OCI-LY7 (cell line): ENCODE results near the gene KMT2B. TPM values are rescaled to one million over a fixed set of nuclear protein-coding genes. Genes with fewer than 3 reads are reported as not detected.

Source experiments
- BruUV-seq: library from RNA; stranded (reverse); fragments of 400-500 nt; replicated peaks from 2 replicates; lab custom pipeline; 2021; lab: Mats Ljungman, UMichigan
- CTCF ChIA-PET: fragments of 300-600 bp; sonication (Branson Sonifier 250); formaldehyde crosslinking; loops from one replicate; lab custom pipeline; 2022; ENCODE audit warnings: antibody characterized with exemption; ENCODE audit not compliant: unreplicated experiment; lab: Charles Lee
- POLR2A ChIA-PET: fragments of 300-600 bp; sonication (Branson Sonifier 250); formaldehyde crosslinking; loops from one replicate; lab custom pipeline; 2022; ENCODE audit warnings: antibody characterized with exemption; lab: Charles Lee
- DNase-seq: peaks from one replicate; pipeline ENCODE4 v3.0.0-alpha.2; 2015; ENCODE audit warnings: low spot score
- H2AFZ ChIP-seq: fragments of 200-600 bp; sonication (generic), shearing (Covaris generic); 2 replicates; pipeline ENCODE4 v1.6.1; 2014; ENCODE audit warnings: mild to moderate bottlenecking, antibody characterized with exemption, low read length, moderate library complexity
- H3K27ac ChIP-seq: fragments of 200-600 bp; sonication (generic); 2 replicates; pipeline ENCODE4 v1.5.1; 2014; ENCODE audit warnings: mixed run types, low read depth, mild to moderate bottlenecking, moderate library complexity, low read length, inconsistent platforms; ENCODE audit not compliant: poor library complexity, severe bottlenecking
- H3K36me3 ChIP-seq: fragments of 200-600 bp; sonication (generic); 2 replicates; pipeline ENCODE4 v1.6.1; 2014; ENCODE audit warnings: mild to moderate bottlenecking, antibody characterized with exemption, low read length, moderate library complexity, mixed read lengths; ENCODE audit not compliant: insufficient read depth
- H3K4me1 ChIP-seq: fragments of 200-600 bp; sonication (generic); 2 replicates; pipeline ENCODE4 v1.5.1; 2014; ENCODE audit warnings: mild to moderate bottlenecking, low read length; ENCODE audit not compliant: insufficient read depth, poor library complexity, severe bottlenecking
- H3K4me2 ChIP-seq: fragments of 200-600 bp; sonication (generic); 2 replicates; pipeline ENCODE4 v1.6.1; 2014; ENCODE audit warnings: mild to moderate bottlenecking, low read length
- H3K4me3 ChIP-seq: fragments of 200-600 bp; sonication (generic); 2 replicates; pipeline ENCODE4 v1.5.1; 2014; ENCODE audit warnings: mild to moderate bottlenecking, low read depth, low read length; ENCODE audit not compliant: poor library complexity, severe bottlenecking
- H3K79me2 ChIP-seq: fragments of 200-600 bp; sonication (generic); 2 replicates; pipeline ENCODE4 v1.6.1; 2016; ENCODE audit warnings: low read depth, mild to moderate bottlenecking, low read length, moderate library complexity, mixed read lengths; ENCODE audit not compliant: insufficient read depth
- H3K9me2 ChIP-seq: fragments of 200-600 bp; sonication (generic); 2 replicates; pipeline ENCODE4 v1.6.1; 2016; ENCODE audit warnings: mild to moderate bottlenecking, low read length, mixed read lengths; ENCODE audit not compliant: insufficient read depth
- H3K9me3 ChIP-seq: fragments of 200-600 bp; sonication (generic); 2 replicates; pipeline ENCODE4 v1.6.1; 2014; ENCODE audit warnings: mild to moderate bottlenecking, mixed run types, low read length, mixed read lengths
- H4K20me1 ChIP-seq: fragments of 200-600 bp; sonication (generic); 2 replicates; pipeline ENCODE4 v1.6.1; 2014; ENCODE audit warnings: mild to moderate bottlenecking, antibody characterized with exemption, low read length, moderate library complexity, mixed read lengths; ENCODE audit not compliant: insufficient read depth
- EZH2phosphoT487 ChIP-seq: fragments of 200-600 bp; sonication (generic); IDR thresholded peaks from 2 replicates; pipeline ENCODE4 v1.6.1; 2018; ENCODE audit warnings: low read depth, borderline replicate concordance, mild to moderate bottlenecking, mixed run types, antibody characterized with exemption, low read length, moderate library complexity, mixed read lengths
- intact Hi-C: fragments of 100-400 bp; cut with micrococcal nuclease; formaldehyde crosslinking; loops from one replicate; pipeline ENCODE4 v1.10.0; 2022; ENCODE audit not compliant: unreplicated experiment
- total RNA-seq, 2 experiments: library from RNA; depleted of rRNA in 1 of 2; stranded (reverse); fragments of >200 nt in 1 of 2; shearing (Covaris generic) in 1 of 2; gene quantifications; 2 replicates each; pipeline ENCODE4 v1.2.3, GENCODE V29; 2014 to 2022
- TF ChIP-seq, protein P1 (sequence below): fragments of 200-600 bp; sonication (generic); conservative IDR thresholded peaks from 2 replicates; pipeline ENCODE4 v1.5.1; 2014; ENCODE audit warnings: mild to moderate bottlenecking, antibody characterized with exemption, low read length, moderate library complexity, mixed read lengths

The KMT2B gene
- total RNA-seq, 2 experiments from 2014 or later: 25.2 to 56.2 TPM

DNA sequence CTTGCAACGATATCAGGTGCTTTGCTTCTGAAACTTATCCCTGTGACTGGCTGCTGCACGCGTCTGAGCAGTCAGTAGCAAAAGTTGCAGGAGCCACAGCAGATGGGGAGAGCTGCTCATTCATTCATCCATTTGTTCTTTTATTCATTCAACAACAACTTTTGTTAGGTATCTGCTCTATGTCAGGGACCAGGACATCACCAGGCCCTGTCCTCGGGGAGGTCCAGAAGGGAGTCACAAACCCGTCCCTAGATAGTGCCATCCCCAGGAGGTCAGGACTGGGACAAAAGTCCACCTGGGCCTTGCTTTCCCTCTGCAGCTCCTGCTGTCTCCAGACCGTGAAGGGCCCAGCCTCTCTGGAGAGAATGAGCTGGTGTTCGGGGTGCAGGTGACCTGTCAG, 60.2 kb downstream of the KMT2B start:
- H3K9me3 ChIP-seq: no peaks in the 10 kb centered on the region
- CTCF ChIA-PET: interaction anchor here (0.5 kb wide), 1 partner anchor 83 kb away, joined by 5 read pairs; no protein-coding TSS in a partner anchor
- no peak for TF ChIP-seq EZH2phosphoT487
- TF ChIP-seq, protein P1, sequence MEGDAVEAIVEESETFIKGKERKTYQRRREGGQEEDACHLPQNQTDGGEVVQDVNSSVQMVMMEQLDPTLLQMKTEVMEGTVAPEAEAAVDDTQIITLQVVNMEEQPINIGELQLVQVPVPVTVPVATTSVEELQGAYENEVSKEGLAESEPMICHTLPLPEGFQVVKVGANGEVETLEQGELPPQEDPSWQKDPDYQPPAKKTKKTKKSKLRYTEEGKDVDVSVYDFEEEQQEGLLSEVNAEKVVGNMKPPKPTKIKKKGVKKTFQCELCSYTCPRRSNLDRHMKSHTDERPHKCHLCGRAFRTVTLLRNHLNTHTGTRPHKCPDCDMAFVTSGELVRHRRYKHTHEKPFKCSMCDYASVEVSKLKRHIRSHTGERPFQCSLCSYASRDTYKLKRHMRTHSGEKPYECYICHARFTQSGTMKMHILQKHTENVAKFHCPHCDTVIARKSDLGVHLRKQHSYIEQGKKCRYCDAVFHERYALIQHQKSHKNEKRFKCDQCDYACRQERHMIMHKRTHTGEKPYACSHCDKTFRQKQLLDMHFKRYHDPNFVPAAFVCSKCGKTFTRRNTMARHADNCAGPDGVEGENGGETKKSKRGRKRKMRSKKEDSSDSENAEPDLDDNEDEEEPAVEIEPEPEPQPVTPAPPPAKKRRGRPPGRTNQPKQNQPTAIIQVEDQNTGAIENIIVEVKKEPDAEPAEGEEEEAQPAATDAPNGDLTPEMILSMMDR: no peak
- no peaks in the 10 kb centered on the region for H3K9me2 ChIP-seq
- peaks cover 19% of the 10 kb centered on the region for H3K4me1 ChIP-seq
- DNase-seq: no peak
- no peak overlapping the region for H2AFZ ChIP-seq
- intact Hi-C loops: no loop called here
- H3K4me3 ChIP-seq: no peak overlapping the region
- no peaks in the 10 kb centered on the region for H3K79me2 ChIP-seq
- BruUV-seq: no TSS peak
- H3K27ac ChIP-seq: no peak overlapping the region
- H3K4me2 ChIP-seq: no peak overlapping the region
- H4K20me1 ChIP-seq: no peaks in the 10 kb centered on the region
- POLR2A ChIA-PET: no interaction called here
- H3K36me3 ChIP-seq: peaks cover 5% of the 10 kb centered on the region; the same call in 1 of the 2 replicates

- intact Hi-C loops: no loop called here
Observed at GRCh38 chr19:35779033-35779432, 61.2 kb downstream of the KMT2B start.

GRCh38 chr19:35780058-35780457, 62.3 kb downstream of the KMT2B start:
- H3K4me3 ChIP-seq: no peak overlapping the region
- H3K27ac ChIP-seq: no peak overlapping the region
- POLR2A ChIA-PET: no interaction called here
- peaks cover 5% of the 10 kb centered on the region; the same call in 1 of the 2 replicates for H3K36me3 ChIP-seq
- TF ChIP-seq, protein P1: no peak
- TF ChIP-seq EZH2phosphoT487: no peak
- H3K9me2 ChIP-seq: no peaks in the 10 kb centered on the region
- no peaks in the 10 kb centered on the region for H3K9me3 ChIP-seq
- peaks cover 10% of the 10 kb centered on the region for H3K4me1 ChIP-seq
- DNase-seq: no peak
- CTCF ChIA-PET: no interaction called here
- H2AFZ ChIP-seq: no peak overlapping the region
- H4K20me1 ChIP-seq: no peaks in the 10 kb centered on the region
- H3K79me2 ChIP-seq: no peaks in the 10 kb centered on the region
- BruUV-seq: no TSS peak
- H3K4me2 ChIP-seq: no peak overlapping the region
- intact Hi-C loops: no loop called here

More at GRCh38 chr19:35779033-35779432, 61.2 kb downstream of the KMT2B start:
- BruUV-seq: no TSS peak
- no peak overlapping the region for H2AFZ ChIP-seq
- no peak for TF ChIP-seq EZH2phosphoT487
- TF ChIP-seq, protein P1: no peak
- H3K4me1 ChIP-seq: peaks cover 19% of the 10 kb centered on the region
- H3K9me2 ChIP-seq: no peaks in the 10 kb centered on the region
- no peak for DNase-seq
- ChIA-PET POLR2A (no interaction called here), CTCF (no interaction called here)
- H3K36me3 ChIP-seq: peaks cover 5% of the 10 kb centered on the region; the same call in 1 of the 2 replicates
- H3K4me3 ChIP-seq: no peak overlapping the region
- H3K9me3 ChIP-seq: no peaks in the 10 kb centered on the region
- H3K79me2 ChIP-seq: no peaks in the 10 kb centered on the region
- H3K27ac ChIP-seq: no peak overlapping the region
- no peaks in the 10 kb centered on the region for H4K20me1 ChIP-seq
- H3K4me2 ChIP-seq: no peak overlapping the region
